ENCODE results near the gene PCSK6.
A peak's percentile ranks its signal among the peaks of the same experiment; 100 is the strongest.
"Not testable (repeated sequence)": the region's sequence is repeated elsewhere in the genome, so short reads cannot be mapped to it uniquely, and the experiment has no call there.

Gene PCSK6

GRCh38 chr15:101307897-101308603 is 181.5 kb downstream of the PCSK6 start:
- no peak for DNase-seq (ENCODE audit: low spot score)

GRCh38 chr15:101307048-101307896 is 182.2 kb downstream of the PCSK6 start:
- DNase-seq (ENCODE audit: low spot score): no peak

GRCh38 chr15:101306341-101307047 is 183.0 kb downstream of the PCSK6 start:
- DNase-seq (ENCODE audit: low spot score): no peak

- DNase-seq (ENCODE audit: low spot score): no peak
These were observed 183.7 kb downstream of the PCSK6 start for GRCh38 chr15:101305820-101306255.

GRCh38 chr15:101303408-101303807 is 186.1 kb downstream of the PCSK6 start:
- no peak for DNase-seq (ENCODE audit: low spot score)

- no peak for DNase-seq (ENCODE audit: low spot score)
These were observed 192.8 kb downstream of the PCSK6 start for GRCh38 chr15:101296418-101297405.

GRCh38 chr15:101295607-101296161 is 193.8 kb downstream of the PCSK6 start:
- no peak for DNase-seq (ENCODE audit: low spot score)

GRCh38 chr15:101294731-101295606 is 194.5 kb downstream of the PCSK6 start, which contains the start of gene SNRPA1:
Gene SNRPA1, minus strand, starts transcription at chr15:101295248. Its CDS starts 70 bp downstream, at chr15:101295178.
- DNase-seq (ENCODE audit: low spot score): peak; percentile 99

GRCh38 chr15:101293122-101293521 is 196.4 kb downstream of the PCSK6 start:
- no peak for DNase-seq (ENCODE audit: low spot score)

- peak; percentile 64 for DNase-seq (ENCODE audit: low spot score)
These were observed 200.5 kb downstream of the PCSK6 start for GRCh38 chr15:101288905-101289513.

- not testable (repeated sequence) for DNase-seq (ENCODE audit: low spot score)
These were observed 202.2 kb downstream of the PCSK6 start for GRCh38 chr15:101287342-101287741.

GRCh38 chr15:101286471-101287114 is 202.9 kb downstream of the PCSK6 start:
- DNase-seq (ENCODE audit: low spot score): no peak

- DNase-seq (ENCODE audit: low spot score): no peak
These were observed 205.6 kb downstream of the PCSK6 start for GRCh38 chr15:101283931-101284330.

GRCh38 chr15:101280007-101280406 is 209.5 kb downstream of the PCSK6 start:
- no peak for DNase-seq (ENCODE audit: low spot score)

- no peak for DNase-seq (ENCODE audit: low spot score)
These were observed 211.5 kb downstream of the PCSK6 start for GRCh38 chr15:101277943-101278564.

GRCh38 chr15:101277038-101277822 is 212.3 kb downstream of the PCSK6 start, which contains the start of gene SELENOS:
Gene SELENOS, minus strand, starts transcription at chr15:101277485. Its CDS starts 68 bp downstream, at chr15:101277417.
- DNase-seq (ENCODE audit: low spot score): peak; percentile 95

- peak; percentile 32 for DNase-seq (ENCODE audit: low spot score)
These were observed 212.9 kb downstream of the PCSK6 start for GRCh38 chr15:101276501-101277037.
